HL-60 (cell line): ENCODE data around the gene KCNQ1.
A peak's percentile ranks its signal among the peaks of the same experiment; 100 is the strongest.
"Not testable (repeated sequence)": the region's sequence is repeated elsewhere in the genome, so short reads cannot be mapped to it uniquely, and the experiment has no call there.

Source experiments
- DNase-seq, 2 experiments: peaks; one replicate each; pipeline ENCODE4 v3.0.0-alpha.2; 2010 to 2020; ENCODE audit warnings: low read depth in 1 of 2, low spot score in 1 of 2
- H3K27ac ChIP-seq: fragments of 250-450 bp; sonication (Bioruptor Pico); replicated peaks from 2 replicates; pipeline ENCODE4 v1.5.1; 2020; ENCODE audit warnings: mild to moderate bottlenecking, moderate library complexity
- H3K27me3 ChIP-seq: fragments of 250-450 bp; sonication (Bioruptor Pico); 2 replicates; pipeline ENCODE4 v1.5.1; 2021; ENCODE audit warnings: mild to moderate bottlenecking, moderate library complexity; ENCODE audit not compliant: insufficient read depth, poor library complexity, severe bottlenecking
- H3K4me3 ChIP-seq: replicated peaks from 2 replicates; pipeline ENCODE4 v1.5.1; 2011; ENCODE audit warnings: mild to moderate bottlenecking, control low read depth, low read length; ENCODE audit not compliant: insufficient read depth
- GABPA ChIP-seq: IDR thresholded peaks from 2 replicates; pipeline ENCODE4 v1.6.1; 2012; ENCODE audit warnings: low read depth
- POLR2AphosphoS5 ChIP-seq: IDR thresholded peaks from 2 replicates; pipeline ENCODE4 v1.6.1; 2012; ENCODE audit warnings: low read depth
- SPI1 ChIP-seq: IDR thresholded peaks from 2 replicates; pipeline ENCODE4 v1.6.1; 2012; ENCODE audit warnings: low read depth, mild to moderate bottlenecking, borderline replicate concordance
- TF ChIP-seq, protein P1 (sequence below): IDR thresholded peaks from 2 replicates; pipeline ENCODE4 v1.6.1; 2012; ENCODE audit warnings: low read depth; ENCODE audit not compliant: insufficient replicate concordance
- TF ChIP-seq, protein P2 (sequence below): IDR thresholded peaks from one replicate; pipeline ENCODE4 v1.5.1; 2011; ENCODE audit warnings: low read length, control low read depth, inconsistent platforms; ENCODE audit not compliant: insufficient read depth

KCNQ1 gene

DNA sequence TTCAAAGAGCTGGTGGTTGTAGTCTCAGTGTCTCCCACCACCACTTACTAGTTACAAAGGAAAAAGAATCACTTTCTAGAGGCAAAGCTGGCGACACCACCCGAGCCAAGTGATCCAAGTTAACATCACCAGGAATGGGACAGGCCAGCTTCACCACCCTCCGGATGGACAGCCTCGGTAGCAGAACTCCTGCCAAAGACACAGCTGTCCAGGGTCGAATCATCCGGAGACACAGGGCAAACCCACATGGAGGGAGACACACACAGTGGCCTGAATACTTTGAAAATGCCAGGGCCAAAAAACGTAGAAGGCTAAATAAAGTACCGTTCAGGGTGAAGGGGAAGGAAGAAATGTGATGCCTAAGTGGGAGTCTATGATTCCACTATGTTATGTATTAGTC lies 33.1 kb downstream of the KCNQ1 start:
- TF ChIP-seq, protein P1, sequence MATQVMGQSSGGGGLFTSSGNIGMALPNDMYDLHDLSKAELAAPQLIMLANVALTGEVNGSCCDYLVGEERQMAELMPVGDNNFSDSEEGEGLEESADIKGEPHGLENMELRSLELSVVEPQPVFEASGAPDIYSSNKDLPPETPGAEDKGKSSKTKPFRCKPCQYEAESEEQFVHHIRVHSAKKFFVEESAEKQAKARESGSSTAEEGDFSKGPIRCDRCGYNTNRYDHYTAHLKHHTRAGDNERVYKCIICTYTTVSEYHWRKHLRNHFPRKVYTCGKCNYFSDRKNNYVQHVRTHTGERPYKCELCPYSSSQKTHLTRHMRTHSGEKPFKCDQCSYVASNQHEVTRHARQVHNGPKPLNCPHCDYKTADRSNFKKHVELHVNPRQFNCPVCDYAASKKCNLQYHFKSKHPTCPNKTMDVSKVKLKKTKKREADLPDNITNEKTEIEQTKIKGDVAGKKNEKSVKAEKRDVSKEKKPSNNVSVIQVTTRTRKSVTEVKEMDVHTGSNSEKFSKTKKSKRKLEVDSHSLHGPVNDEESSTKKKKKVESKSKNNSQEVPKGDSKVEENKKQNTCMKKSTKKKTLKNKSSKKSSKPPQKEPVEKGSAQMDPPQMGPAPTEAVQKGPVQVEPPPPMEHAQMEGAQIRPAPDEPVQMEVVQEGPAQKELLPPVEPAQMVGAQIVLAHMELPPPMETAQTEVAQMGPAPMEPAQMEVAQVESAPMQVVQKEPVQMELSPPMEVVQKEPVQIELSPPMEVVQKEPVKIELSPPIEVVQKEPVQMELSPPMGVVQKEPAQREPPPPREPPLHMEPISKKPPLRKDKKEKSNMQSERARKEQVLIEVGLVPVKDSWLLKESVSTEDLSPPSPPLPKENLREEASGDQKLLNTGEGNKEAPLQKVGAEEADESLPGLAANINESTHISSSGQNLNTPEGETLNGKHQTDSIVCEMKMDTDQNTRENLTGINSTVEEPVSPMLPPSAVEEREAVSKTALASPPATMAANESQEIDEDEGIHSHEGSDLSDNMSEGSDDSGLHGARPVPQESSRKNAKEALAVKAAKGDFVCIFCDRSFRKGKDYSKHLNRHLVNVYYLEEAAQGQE, result no peak
- TF ChIP-seq POLR2AphosphoS5 (no peak), GABPA (no peak), SPI1 (no peak)
- TF ChIP-seq, protein P2, sequence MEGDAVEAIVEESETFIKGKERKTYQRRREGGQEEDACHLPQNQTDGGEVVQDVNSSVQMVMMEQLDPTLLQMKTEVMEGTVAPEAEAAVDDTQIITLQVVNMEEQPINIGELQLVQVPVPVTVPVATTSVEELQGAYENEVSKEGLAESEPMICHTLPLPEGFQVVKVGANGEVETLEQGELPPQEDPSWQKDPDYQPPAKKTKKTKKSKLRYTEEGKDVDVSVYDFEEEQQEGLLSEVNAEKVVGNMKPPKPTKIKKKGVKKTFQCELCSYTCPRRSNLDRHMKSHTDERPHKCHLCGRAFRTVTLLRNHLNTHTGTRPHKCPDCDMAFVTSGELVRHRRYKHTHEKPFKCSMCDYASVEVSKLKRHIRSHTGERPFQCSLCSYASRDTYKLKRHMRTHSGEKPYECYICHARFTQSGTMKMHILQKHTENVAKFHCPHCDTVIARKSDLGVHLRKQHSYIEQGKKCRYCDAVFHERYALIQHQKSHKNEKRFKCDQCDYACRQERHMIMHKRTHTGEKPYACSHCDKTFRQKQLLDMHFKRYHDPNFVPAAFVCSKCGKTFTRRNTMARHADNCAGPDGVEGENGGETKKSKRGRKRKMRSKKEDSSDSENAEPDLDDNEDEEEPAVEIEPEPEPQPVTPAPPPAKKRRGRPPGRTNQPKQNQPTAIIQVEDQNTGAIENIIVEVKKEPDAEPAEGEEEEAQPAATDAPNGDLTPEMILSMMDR, result no peak
- Histone ChIP-seq H3K4me3 (no peak overlapping the region), H3K27ac (no peak overlapping the region), H3K27me3 (no peaks in the 10 kb centered on the region)
- no peak for DNase-seq

DNA sequence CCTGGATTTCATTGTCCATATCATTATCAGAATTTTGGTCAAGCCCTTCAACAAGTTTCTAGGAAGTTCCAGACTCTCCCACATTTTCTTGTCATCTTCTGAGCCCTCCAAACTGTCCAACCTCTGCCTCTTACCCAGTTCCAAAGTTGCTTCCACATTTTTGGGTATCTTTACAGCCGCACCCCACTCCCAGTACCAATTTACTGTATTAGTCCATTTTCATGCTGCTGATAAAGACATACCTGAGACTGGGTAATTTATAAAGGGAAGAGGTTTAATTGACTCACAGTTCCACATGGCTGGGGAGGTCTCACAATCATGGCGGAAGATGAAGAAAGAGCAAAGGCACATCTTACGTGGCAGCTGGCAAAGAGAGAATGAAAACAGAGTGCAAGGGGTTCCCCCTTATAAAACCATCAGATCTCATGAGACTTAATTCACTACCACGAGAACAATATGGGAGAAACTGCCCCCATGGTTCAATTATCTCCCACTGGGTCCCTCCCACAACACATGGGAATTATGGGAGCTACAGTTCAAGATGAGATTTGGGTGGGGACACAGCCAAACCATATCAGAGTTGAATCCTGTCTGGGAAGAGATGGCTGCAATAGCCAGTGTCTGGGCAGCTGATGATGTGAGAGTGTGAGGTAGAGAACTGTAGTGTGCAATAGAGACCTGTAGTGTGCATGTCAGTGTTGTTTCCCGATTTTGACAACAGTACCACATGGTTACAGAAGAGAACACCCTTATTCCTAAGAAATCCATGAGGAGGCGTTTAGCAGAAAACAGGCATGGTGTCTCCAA lies 35.5 kb downstream of the KCNQ1 start:
- H3K27me3 ChIP-seq, H3K4me3 ChIP-seq, DNase-seq, H3K27ac ChIP-seq: not testable (repeated sequence)

DNA sequence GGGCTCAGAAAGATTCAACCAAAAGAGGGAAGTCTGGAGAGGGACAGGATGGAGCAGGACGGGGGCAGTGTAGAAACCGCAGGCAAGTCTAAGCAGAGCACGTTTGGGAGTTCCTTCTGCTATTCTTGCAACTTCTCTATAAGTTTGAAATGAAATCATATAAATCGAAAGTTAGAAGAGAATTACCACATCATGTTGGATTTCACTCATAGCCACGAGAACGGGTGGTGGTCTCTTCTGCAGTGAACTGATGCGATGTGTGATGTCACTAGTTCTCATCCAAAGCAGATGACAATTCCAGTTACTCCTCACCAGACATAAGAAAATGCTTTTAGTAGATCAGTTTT lies 36.0 kb downstream of the KCNQ1 start:
- H3K27me3 ChIP-seq, result no peaks in the 10 kb centered on the region
- TF ChIP-seq SPI1 (peak; percentile 97), POLR2AphosphoS5 (peak; percentile 51; the same call in 1 of the 2 replicates), GABPA (no peak)
- TF ChIP-seq, protein P1, result no peak
- TF ChIP-seq, protein P2, result no peak
- H3K4me3 ChIP-seq, result 0 out of 2 replicates have a peak overlapping the region, but pooled peaks have one; percentile 4
- DNase-seq, result peak; percentile 28 to 88
- peak overlapping the region; percentile 9 for H3K27ac ChIP-seq

DNA sequence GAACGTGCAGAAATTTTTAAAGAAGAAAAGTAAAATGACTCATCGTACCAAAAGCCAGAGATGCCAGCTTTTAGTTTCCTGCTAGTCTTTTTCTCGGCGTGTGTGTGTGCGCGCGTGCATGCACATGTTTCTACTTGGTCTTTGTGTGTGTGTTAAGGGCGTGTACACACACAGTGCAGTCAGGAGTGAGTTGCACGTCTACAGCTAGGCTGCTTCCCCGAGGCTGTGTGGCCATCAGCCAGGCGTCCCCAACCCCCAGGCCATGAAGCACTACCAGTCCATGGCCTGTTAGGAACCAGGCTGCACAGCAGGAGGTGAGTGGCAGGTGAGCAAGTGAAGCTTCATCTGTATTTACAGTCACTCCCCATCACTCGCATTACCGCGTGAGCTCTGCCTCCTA lies 36.4 kb downstream of the KCNQ1 start:
- peak; percentile 18 to 33 for DNase-seq
- H3K27ac ChIP-seq, result peak overlapping the region; percentile 9
- H3K4me3 ChIP-seq, result 0 out of 2 replicates have a peak overlapping the region, but pooled peaks have one; percentile 4
- TF ChIP-seq, protein P1, result no peak
- TF ChIP-seq POLR2AphosphoS5, result no peak
- no peak for TF ChIP-seq GABPA
- no peak for TF ChIP-seq SPI1
- TF ChIP-seq, protein P2, result no peak
- H3K27me3 ChIP-seq, result no peaks in the 10 kb centered on the region
